GM19025 (cell line): Measurements from ENCODE around the gene MAML3.

Experiments used
- ATAC-seq: cut with Tn5 transposase; IDR thresholded peaks from one replicate; pipeline ENCODE4 v1.9.1; 2021; ENCODE audit warnings: mild to moderate bottlenecking, low read depth, moderate library complexity; ENCODE audit not compliant: unreplicated experiment

MAML3 gene

DNA sequence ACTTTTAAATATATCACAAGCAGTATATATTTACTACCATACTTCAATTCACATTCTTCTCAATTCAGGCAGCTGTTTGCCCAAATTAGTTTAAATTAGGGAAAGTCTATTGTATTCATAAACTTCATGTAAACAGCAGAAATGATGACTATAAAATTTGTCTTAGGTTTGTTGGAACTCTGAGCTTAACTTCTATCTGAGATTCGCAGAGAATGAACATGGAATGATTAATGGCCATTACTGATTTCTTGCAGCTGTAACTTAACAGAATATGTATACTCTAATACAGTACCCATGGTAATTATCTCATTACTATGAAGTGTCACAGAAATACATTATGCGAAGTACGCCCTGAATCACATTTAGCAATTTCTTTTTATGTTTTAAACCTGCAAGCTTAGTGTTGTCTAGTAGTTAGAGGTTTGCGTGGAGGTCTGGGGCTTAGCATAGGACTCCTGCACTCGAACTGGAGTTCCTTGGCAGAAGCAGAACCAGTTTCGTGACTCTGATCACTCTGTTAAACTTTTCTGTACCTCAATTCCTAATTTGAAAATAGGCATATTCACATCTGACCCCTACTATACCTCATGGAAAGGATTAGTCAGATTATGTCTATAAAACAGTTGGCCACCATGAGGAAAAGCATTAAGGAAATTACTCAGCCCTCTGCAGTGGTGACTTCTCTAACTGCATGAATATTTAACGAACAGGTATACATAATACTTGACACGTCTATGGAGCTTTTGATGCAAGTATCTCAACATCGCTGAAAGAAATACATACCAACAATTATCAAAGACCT lies 245.1 kb downstream of the MAML3 start:
- ATAC-seq: no peak

DNA sequence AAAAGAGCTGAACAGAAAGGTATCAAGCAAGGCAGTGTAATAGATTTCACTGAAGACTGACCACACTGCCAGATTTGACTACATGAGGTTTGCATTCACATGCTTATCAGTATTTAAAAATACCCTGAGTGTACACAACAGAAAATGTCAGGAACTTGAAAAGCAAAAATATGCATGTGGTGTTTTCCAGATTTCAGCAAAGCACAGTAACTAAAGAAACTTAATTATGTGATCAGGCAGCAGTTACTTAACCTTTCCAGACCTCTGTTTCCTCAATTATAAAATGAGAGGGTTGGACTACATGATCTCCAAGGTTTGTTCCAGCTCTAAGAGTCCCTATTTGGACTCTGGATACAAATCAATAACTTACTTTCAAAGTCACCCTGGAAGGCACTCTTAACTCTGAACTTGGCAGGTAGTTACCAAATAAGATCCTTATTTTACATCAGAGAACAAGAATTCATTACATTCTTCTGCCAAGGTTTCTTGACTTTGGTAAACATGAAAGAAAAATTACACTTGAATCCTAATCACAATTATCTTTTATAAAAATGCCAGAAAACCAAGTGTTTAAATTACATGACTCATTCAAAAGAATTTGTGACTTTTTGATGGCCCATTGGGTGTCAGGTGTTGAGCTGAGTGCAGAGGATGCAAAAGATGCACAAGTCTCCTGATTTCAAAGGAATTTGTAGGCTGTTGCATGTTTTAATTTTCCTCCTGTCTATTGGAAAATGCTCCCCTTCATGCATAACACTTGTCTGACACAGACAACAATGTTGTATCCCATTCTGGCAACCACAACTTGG lies 246.8 kb downstream of the MAML3 start:
- no peak for ATAC-seq

DNA sequence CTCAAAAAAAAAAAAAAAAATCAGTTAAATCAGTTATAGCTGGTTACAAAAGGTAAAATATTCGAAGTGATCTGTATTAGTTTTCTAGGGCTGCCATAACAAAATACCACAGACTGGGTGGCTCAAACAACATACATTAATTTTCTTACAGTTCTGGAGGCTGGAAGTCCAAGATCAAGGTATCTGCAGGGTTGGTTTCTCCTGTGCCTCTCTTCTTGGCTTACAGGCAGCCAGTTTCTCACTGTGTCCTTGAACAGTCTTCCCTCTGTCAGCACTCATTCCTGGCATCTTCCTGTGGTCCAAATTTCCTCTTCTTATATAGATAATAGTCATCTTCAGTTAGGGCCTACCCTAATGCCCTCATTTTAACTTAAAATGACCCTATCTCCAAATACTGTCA lies 248.5 kb downstream of the MAML3 start:
- no peak for ATAC-seq

DNA sequence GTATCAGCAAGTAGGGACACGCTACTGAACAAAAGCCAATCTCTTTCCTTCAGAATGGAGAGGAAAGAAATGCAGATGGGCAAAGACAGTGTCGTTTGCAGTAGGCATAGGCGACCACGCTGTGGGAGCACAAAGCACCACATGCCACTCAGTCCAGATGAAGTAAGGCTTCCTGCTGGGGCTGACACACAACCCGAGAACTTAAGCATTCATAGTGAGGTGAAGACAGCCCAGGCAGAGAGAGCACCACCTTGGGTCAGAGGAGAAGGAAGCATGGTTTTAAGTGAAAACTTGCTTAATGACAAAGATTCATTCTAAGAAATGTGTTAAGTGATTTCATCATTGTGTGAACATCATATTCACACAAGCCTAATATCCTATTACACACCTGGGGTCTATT lies 249.6 kb downstream of the MAML3 start:
- ATAC-seq: no peak

DNA sequence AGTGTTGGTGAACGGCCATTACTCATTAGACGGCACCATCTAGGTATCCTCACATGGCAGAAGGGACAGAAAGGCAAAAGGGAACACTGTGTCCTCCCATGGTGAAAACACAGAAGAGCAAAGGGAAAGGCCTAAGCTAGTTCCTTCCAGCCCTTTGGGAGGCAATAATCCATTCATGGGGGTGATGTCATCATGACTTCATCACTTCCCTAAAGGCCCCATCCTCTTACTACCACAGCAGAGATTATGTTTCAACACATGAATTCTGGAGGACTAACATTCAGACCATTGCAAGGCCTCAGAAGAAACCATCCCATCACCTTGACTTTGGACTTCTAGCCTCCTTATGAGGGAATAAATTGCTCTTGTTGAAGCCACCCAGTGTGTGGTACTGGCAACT lies 250.1 kb downstream of the MAML3 start:
- no peak for ATAC-seq

DNA sequence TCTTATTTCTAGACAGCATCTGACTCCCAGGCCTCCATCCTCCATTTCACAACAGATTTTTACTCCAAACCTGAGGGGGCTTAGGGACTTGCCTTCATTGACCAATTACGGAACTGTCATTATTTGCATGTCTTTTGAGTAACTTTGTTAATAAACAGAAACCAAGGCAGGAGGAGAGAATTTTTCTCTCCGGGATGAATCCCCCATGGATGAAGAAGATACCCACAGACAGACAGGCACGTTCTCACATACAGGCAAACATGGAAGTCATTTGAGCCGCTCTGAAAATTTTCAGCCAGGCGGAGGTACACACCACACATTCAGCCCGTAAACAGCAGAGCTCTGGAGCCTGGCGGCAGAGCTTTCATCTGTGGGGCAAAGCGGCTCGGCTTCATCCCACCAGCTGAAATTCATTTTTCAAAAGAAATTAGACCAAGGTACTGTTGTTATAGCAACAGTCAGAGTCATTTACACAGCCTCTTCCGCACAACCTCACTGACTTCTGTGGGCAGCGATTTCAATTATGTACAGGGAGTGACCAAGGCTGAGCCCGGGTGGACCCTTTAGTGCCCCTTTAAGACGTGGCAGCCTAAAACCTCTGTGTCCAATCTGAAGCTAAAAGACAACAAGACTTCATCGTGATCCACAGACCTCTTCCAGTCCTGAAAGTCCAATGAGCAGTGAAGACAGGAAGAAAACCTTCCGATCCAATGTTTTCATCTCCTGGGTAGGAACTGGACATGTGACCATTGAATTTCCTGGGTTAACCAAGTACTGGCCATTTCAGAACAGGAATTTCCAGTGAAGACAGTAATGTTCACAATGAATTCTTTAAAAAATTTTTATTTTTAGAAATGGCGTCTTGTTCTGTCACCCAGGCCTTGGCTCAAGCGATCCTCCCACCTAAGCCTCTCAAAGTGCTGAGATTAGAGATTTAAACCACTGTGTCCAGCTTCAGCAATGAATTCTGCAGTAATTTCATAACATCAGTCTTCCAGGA lies 251.4 kb downstream of the MAML3 start:
- no peak for ATAC-seq

DNA sequence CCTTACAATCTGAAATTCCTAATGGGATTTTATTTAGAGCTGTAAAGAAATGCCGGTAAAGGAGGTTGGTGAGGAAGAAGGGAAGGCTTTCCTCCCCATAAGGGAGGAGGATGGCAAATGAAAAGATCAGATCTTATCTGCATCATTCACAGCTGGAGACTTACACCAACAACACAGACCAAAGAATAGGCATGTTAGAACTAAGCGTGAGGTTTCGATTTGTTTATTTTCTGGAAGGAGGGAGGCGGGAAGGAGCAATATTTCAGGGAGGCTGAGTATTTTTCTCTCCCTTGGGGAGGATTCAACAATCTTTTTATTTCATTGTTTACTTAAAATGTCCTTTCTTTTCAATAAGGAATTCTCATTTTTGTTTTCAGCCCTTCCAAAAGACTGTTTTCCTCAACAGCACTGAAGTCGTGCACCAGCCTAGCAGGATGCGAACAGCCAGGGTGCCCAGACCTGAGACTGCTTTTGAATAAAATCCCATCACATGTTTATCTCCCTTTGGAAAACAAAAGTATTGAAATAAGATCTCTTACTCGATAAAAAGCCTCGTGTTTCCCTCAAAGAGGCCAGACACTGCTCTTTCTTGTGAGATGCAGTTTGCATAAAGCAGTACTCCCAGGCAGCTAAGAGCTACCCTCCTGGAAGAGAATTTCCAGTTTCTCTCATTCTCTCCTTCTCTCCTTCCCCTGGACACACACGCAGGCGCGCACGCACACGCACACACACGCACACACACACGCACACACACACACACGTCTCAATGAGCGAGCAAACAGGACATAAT lies 252.3 kb downstream of the MAML3 start:
- ATAC-seq: no peak

DNA sequence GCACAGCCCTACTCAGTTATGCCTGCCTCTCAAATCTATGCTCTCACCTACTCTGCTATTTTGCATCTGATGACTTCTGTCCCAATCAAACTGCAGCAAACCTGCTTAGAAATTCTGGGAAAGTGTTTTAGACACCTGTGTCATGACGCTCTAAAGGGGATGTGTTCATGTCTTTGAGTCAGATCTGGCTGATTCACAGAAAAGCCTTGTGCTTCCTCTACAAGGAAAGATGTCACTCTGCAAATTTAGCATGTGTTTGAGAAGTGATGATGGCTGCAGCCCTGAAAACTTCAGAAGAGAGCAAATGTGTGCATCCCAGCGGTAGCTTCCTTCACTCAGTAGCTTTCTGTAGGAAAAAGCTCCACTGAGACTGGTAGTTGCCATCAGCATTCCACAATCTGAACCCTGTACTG lies 253.0 kb downstream of the MAML3 start:
- ATAC-seq: no peak

DNA sequence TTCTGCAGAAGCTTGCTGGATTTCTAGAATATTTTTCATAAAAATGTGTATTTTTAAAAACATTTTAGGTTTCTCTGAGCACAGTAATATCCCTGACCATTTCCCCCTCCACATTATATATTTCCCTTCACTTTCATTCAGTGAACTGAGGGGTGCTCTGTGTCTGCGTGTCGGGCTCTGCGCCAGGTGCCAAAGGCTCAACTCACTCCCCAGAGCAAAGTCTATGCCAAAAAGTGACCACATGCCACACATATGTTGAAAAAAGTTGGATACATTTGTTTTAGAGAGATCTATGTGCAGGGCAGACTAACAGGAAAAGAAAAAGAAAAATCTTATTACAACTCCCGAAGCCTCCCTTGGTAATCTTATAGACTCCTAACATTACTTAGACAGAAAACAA lies 254.6 kb downstream of the MAML3 start:
- no peak for ATAC-seq

DNA sequence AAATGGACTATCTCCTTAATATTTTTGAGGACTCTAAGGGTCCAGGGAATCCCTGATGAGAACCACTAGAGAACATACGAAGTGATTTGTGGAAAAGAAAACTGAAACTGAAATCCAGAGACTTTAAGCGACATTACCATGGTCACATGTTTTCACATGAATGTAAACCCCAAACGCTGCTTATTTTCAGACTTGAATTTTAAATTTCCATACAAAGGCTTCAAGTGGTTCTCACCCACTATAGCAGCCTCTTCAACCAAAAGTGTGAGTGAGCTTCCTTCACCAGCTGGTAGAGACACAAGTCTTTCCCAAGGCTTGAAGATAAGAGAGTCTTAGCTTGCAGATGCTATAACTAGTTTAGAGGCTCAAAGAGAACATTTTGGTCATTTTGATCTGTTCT lies 255.7 kb downstream of the MAML3 start:
- no peak for ATAC-seq

DNA sequence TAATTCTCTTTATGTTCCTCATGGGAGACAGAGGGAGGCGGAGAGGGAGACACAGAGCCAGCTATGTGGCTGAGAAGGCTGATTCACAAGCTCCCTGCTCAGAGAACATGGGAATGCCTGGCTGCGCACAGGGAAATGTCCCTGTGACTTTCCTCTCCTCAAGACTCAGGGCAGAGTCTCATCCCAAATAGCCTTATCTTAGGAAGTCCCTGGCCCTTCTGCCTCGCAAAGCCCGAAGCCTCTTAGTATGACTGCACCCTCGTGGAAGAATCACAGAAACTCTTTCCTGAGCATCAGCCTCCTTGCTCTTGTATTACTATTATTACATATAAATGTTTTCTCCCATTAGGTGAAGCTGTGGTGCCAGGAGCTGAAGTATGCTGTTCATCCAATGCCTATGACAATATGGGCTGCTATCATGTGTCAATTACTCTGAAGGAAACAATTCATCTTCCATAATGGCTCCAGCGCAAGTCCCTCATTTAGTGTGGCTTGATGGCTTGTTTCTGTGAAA lies 257.8 kb downstream of the MAML3 start:
- no peak for ATAC-seq

DNA sequence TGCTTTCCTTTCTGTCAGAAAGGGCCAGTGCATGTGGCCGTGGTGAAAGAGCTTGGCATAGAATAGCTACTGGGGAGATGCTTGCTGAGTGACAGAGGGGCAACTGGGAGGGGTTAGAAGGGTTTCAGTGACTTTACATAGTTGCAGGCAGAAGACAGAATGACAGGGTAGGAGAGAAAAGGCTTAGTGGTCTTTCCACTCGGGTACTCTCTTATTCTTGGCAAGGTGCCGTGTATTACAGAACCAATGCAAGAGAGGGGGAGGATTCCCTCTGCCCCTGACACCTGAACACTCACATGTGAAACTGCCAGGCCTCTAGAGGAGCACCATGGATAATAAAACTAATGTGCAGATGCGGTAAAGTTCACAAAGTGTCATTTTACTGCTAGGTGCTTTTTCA lies 260.2 kb downstream of the MAML3 start:
- ATAC-seq: no peak

DNA sequence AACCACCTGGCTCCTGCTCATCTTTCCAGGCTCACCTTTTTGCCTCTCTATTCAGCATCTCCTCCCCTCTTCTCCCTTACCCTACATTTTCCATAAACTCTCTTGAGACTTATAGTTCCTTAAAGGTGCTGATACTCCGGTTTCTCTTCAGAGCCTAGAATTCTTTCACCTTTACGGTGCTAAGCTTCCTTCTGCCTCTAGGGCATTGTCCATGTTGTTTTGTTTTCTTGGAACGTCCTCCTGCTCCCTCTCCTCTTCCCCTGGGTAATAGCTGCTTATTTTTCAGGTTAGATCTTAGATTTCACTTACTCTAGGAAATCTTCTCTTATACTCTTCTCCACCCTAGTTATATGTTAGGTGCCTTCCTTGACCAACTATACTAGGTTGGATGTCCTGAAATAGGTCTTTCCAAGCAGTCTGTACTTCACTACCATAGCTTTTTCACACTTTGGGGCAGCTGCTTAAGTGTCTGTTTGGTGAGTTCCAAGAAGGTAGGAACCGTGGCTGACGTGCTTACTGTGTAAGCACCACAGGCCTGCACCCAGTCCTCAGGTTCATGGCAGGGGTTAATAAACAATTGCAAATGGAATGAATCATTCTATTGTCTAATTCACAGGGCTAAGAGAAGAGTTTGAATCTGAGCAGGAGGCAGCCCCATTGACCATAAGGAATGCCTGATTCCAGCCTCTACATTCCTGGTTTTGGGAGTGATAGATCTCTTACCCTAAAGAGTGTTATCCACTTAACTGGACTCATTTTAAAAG lies 260.8 kb downstream of the MAML3 start:
- no peak for ATAC-seq

DNA sequence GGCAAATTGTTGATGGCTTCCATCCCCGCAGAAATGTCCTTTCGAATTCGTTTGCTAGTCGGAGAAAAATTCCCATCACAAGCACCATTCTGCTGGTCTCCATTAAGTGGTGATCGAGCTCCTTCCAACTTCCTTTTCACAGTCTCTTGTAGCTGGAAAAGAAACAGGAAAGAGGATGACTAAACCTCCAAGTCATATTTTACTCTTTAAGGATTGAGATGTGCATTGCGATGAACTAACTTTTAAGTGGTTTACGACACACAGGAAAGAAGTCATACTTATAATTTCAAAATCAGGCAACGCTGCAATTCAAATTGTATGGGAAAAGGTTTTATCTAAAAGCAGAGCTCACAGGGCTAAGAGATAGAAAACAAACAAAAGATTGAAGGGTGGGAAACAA lies 263.2 kb downstream of the MAML3 start:
- ATAC-seq: no peak

DNA sequence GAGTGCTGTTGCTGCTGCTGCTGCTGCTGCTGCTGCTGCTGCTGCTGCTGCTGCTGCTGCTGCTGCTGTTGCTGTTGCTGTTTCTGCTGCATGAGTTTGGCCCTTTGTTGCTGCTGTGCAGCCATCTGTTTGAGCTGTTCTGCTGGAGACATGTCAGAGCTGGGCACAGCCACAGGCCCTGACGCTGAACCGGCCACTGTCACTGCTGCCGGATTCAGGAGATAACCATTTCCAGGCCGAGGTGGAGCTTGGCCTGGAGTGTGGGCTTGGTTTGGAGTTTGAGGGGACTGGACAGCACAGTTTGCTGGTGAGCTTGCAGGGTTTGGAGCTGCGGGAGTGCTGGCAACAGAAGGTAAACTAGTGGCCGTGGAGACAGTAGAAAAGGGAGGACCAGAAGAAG lies 264.1 kb downstream of the MAML3 start:
- ATAC-seq: no peak

DNA sequence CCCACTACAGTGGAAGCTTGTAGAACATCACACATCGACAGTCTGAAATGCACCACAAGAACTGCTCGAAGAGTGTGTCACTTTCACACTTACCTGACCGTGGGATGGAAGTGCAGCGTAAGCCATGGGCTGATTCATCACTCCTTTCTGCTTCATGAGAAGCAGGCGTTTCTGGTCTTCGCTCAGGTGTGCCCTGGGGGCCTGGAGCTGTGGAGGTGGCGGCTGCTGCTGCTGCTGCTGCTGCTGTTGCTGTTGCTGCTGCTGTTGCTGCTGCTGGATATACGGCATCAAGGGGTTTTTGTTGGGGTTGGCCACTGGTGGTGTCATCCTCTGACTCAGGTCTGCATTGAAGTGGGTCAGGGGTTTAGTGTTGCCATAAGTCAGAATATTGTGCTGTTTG lies 264.7 kb downstream of the MAML3 start:
- ATAC-seq: no peak

DNA sequence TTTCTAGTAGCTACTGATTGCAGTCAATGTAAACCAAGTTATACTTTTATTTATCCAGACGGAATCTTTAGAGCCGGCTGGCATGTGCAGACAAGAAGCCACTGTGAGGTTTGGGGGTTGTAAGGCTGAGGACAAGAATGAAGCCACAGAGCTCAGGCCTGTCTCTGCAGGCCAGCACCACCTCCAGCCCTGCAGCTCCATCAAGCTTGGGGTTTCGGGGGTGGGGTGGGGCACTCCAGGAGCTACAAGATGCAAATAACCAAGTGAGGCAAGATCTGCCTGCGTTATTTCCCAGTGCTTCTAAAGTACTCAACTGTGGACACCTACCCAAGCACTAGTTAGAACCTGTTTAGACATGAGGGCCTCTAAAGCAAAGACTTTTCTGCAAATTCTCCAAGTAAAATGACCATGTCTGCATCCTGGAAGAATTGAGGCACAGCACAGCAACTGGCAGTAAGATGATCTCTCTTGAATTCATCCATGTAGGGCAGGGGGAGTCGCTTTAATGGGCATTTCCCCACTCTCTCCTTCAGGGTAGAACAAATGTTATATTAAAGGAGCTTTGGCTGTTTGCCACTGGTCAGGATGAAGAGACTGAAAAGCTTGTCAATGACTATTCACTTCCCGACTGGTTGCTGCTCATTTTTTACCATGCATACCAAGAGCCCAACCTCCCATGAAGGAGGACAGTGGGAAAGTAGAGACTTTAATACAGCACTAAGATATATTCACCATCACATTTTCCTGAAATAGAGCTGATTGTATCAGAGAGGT lies 265.8 kb downstream of the MAML3 start:
- ATAC-seq: no peak

DNA sequence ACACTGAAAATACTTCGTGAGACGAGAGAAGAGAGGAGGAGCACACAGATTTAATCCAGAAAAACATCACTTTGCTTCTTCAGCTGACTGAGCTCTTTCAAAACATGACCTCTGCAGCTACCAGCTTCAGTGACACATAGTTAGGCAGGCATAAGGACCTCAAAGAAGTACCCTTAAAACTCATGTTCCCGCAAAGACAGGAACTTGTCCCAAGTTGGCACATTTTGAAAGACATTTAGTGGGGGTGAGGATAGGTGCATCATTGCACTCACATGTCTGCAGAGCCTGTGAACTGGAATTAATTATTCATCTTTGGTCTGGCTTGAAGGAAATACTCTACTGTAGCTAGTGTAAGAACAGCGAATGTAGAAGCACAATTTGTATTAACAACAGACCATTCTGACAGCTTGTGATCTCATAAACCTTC lies 266.6 kb downstream of the MAML3 start:
- ATAC-seq: no peak
